K562 (cell line): ENCODE data around the gene NDUFB10. TPM values are rescaled to one million over a fixed set of nuclear protein-coding genes. Genes with fewer than 3 reads are reported as not detected.

Experiments
- ASH1L ChIP-seq: fragments of 450-650 bp; IDR thresholded peaks from 2 replicates; pipeline ENCODE4 v1.6.1; 2018; ENCODE audit warnings: borderline replicate concordance, mild to moderate bottlenecking, low read depth; ENCODE audit not compliant: partially characterized antibody
- CREB5 ChIP-seq: fragments of 250-450 bp; sonication (Bioruptor Pico); IDR thresholded peaks from 2 replicates; pipeline ENCODE4 v1.5.0; 2020; ENCODE audit warnings: mild to moderate bottlenecking
- E4F1 ChIP-seq: fragments of 250-450 bp; sonication (Bioruptor Pico); IDR thresholded peaks from 2 replicates; pipeline ENCODE4 v1.5.0; 2021; ENCODE audit warnings: mild to moderate bottlenecking, borderline replicate concordance
- ELF4 ChIP-seq: fragments of 450-650 bp; formaldehyde crosslinking; IDR thresholded peaks from 2 replicates; pipeline ENCODE4 v1.4.0; 2022; ENCODE audit warnings: missing genetic modification characterization
- ETS1 ChIP-seq: conservative IDR thresholded peaks from 2 replicates; pipeline ENCODE4 v1.6.1; 2011; ENCODE audit warnings: low read depth, mild to moderate bottlenecking, low read length; ENCODE audit not compliant: control insufficient read depth
- GMEB1 ChIP-seq: fragments of 250-450 bp; sonication (Bioruptor Pico); IDR thresholded peaks from 2 replicates; pipeline ENCODE4 v1.4.0; 2020; ENCODE audit warnings: mild to moderate bottlenecking
- SAFB ChIP-seq: fragments of 200-400 bp; formaldehyde crosslinking; IDR thresholded peaks from 2 replicates; pipeline ENCODE4 v1.6.1; 2017; ENCODE audit warnings: low read depth, low read length, borderline replicate concordance
- SRSF1 ChIP-seq: fragments of 200-400 bp; formaldehyde crosslinking; IDR thresholded peaks from 2 replicates; pipeline ENCODE4 v1.6.1; 2017; ENCODE audit warnings: mild to moderate bottlenecking, low read depth, low read length, moderate library complexity
- TCF7 ChIP-seq: sonication (generic); IDR thresholded peaks from 2 replicates; pipeline ENCODE4 v1.6.1; 2016; ENCODE audit warnings: antibody characterized with exemption, borderline replicate concordance
- ZFP91 ChIP-seq: sonication (generic); formaldehyde crosslinking; IDR thresholded peaks from 2 replicates; pipeline ENCODE4 v1.8.0; 2022; ENCODE audit warnings: mild to moderate bottlenecking, missing genetic modification reagents
- ZMIZ1 ChIP-seq, 2 experiments: fragments of 150-350 bp in 1 of 2; IDR thresholded peaks; 2 replicates each; pipeline ENCODE4 v1.6.1; 2012 to 2016; ENCODE audit warnings: low read depth in 2 of 2, low read length in 2 of 2, mild to moderate bottlenecking in 1 of 2, moderate library complexity in 1 of 2
- ZNF41 ChIP-seq: fragments of 250-450 bp; sonication (Bioruptor Pico); conservative IDR thresholded peaks from 2 replicates; pipeline ENCODE4 v1.4.0; 2020; ENCODE audit warnings: mild to moderate bottlenecking
- polyA plus RNA-seq, 8 experiments: library from polyadenylated mRNA; depleted of rRNA in 4 of 8; stranded (reverse) in 5 of 8; unstranded in 3 of 8; fragments of >200 nt; fragmentation: Nextera tagmentation in 2 of 8; fragmentation: Illumina TruSeq in 1 of 8; extraction: Ambion mirVana in 2 of 8; extraction: Trizol in 1 of 8; gene quantifications; 2 replicates each; pipeline versions ENCODE4 v1.2.1 to v1.2.3, GENCODE V29; 2011 to 2014; ENCODE audit warnings: inconsistent platforms in 1 of 8, missing spikeins in 1 of 8
- total RNA-seq, 7 experiments: library from RNA; depleted of rRNA in 6 of 7; stranded (reverse); fragments of >200 nt in 6 of 7; fragmentation: Illumina TruSeq in 2 of 7; extraction: Trizol in 2 of 7; gene quantifications; 2 replicates each; pipeline versions ENCODE4 v1.2.1 to v1.2.3, GENCODE V29; 2011 to 2021; ENCODE audit warnings: low replicate concordance in 1 of 7

The NDUFB10 gene
- total and polyA plus RNA-seq, 9 of the 15 experiments (the other 6 are each of a cell fraction or from before 2014, with no cell fraction given): 69.3 to 527 (median 161) TPM

- TF ChIP-seq GMEB1 (CRISPR knock-in tag) (0 out of 2 replicates have a peak, but pooled peaks have one; percentile 2), E4F1 (CRISPR knock-in tag) (no peak), SAFB (peak; percentile 85), ELF4 (no peak), TCF7 (peak; percentile 55; the same call in 1 of the 2 replicates), ZFP91 (CRISPR knock-in tag) (no peak), CREB5 (CRISPR knock-in tag) (no peak), ETS1 (peak; percentile 71), ZMIZ1 (IDR thresholded peaks at IDR 0.05; ENCODE audit: low read depth in 2 of 2, low read length in 2 of 2) (peak in 1 of 2 experiments; percentile 88; a peak in 2 of 4 replicates), SRSF1 (no peak; the same call in none of the 2 replicates), ASH1L (no peak), ZNF41 (CRISPR knock-in tag) (0 out of 2 replicates have a peak, but pooled peaks have one; percentile 39)
Measured at GRCh38 chr16:1964506-1965395, 5.4 kb downstream of the NDUFB10 start, which contains the start of gene RPS2 (continued).
